Fibroblast of lung (primary cell): ENCODE data around the gene DUSP28. TPM values are rescaled to one million over a fixed set of nuclear protein-coding genes. Genes with fewer than 3 reads are reported as not detected.

Source experiments
- DNase-seq, 2 donors: peaks; one replicate each; pipeline versions ENCODE4 v3.0.0 to v3.0.0-alpha.2; 2010; ENCODE audit warnings: low read depth in 2 of 2
- H2AFZ ChIP-seq: 2 replicates; pipeline ENCODE4 v1.5.1; 2012; ENCODE audit warnings: low read length, control low read depth, inconsistent platforms
- H3K27ac ChIP-seq: 2 replicates; pipeline ENCODE4 v1.5.1; 2011; ENCODE audit warnings: low read length, control low read depth; ENCODE audit not compliant: insufficient read depth
- H3K27me3 ChIP-seq: 2 replicates; pipeline ENCODE4 v1.5.1; 2011; ENCODE audit warnings: mild to moderate bottlenecking, low read length; ENCODE audit not compliant: control insufficient read depth, insufficient read depth
- H3K36me3 ChIP-seq: 2 replicates; pipeline ENCODE4 v1.5.1; 2011; ENCODE audit warnings: low read length; ENCODE audit not compliant: control insufficient read depth, insufficient read depth
- H3K4me1 ChIP-seq: 2 replicates; pipeline ENCODE4 v1.5.1; 2011; ENCODE audit warnings: low read length; ENCODE audit not compliant: control insufficient read depth, insufficient read depth; ENCODE audit errors: extremely low read depth
- H3K4me2 ChIP-seq: 2 replicates; pipeline ENCODE4 v1.5.1; 2011; ENCODE audit warnings: low read length, control low read depth; ENCODE audit not compliant: insufficient read depth; ENCODE audit errors: extremely low read depth
- H3K4me3 ChIP-seq, 4 experiments: fragments of 200-600 bp in 1 of 4; sonication (generic) in 1 of 4; replicated peaks in 1 of 4; 2 replicates each; pipeline ENCODE4 v1.5.1; 2011 to 2016; ENCODE audit warnings: low read length in 4 of 4, low read depth in 3 of 4, mild to moderate bottlenecking in 3 of 4, control low read depth in 2 of 4, inconsistent platforms in 1 of 4, mixed read lengths in 1 of 4; ENCODE audit not compliant: insufficient read depth in 1 of 4; ENCODE audit errors: control extremely low read depth in 1 of 4
- H3K79me2 ChIP-seq: 2 replicates; pipeline ENCODE4 v1.5.1; 2012; ENCODE audit warnings: mild to moderate bottlenecking, low read length, inconsistent platforms; ENCODE audit not compliant: control insufficient read depth, insufficient read depth
- H3K9ac ChIP-seq: 2 replicates; pipeline ENCODE4 v1.5.1; 2011; ENCODE audit warnings: mild to moderate bottlenecking, low read length, control low read depth; ENCODE audit not compliant: insufficient read depth
- H3K9me3 ChIP-seq: 2 replicates; pipeline ENCODE4 v1.5.1; 2012; ENCODE audit warnings: low read depth, low read length; ENCODE audit not compliant: control insufficient read depth, insufficient read depth
- H4K20me1 ChIP-seq: 2 replicates; pipeline ENCODE4 v1.5.1; 2011; ENCODE audit warnings: low read length; ENCODE audit not compliant: control insufficient read depth, insufficient read depth; ENCODE audit errors: extremely low read depth
- EZH2 ChIP-seq: IDR thresholded peaks from 2 replicates; pipeline ENCODE4 v1.5.1; 2012; ENCODE audit warnings: low read length, control low read depth, mild to moderate bottlenecking; ENCODE audit errors: missing control alignments
- polyA plus RNA-seq, 2 donors: library from polyadenylated mRNA; depleted of rRNA in 1 of 2; stranded (reverse) in 1 of 2; unstranded in 1 of 2; fragments of >200 nt; gene quantifications; 2 replicates each; pipeline ENCODE4 v1.2.1, GENCODE V29; 2011 to 2012; ENCODE audit warnings: missing spikeins in 1 of 2
- total RNA-seq: library from RNA; depleted of rRNA; stranded (reverse); fragments of >200 nt; gene quantifications from 2 replicates; pipeline ENCODE4 v1.2.1, GENCODE V29; 2014
- TF ChIP-seq, protein P1 (sequence below), 2 donors: IDR thresholded peaks in 1 of 2; conservative IDR thresholded peaks in 1 of 2; 1 replicate in 1 of 2; 2 replicates in 1 of 2; pipeline ENCODE4 v1.5.1; 2011 to 2012; ENCODE audit warnings: low read length in 2 of 2, control low read depth in 1 of 2, inconsistent platforms in 1 of 2, low read depth in 1 of 2, mild to moderate bottlenecking in 1 of 2

The DUSP28 gene
- total and polyA plus RNA-seq, 2 donors (not counting 1 experiment from before 2014, with no cell fraction given), result 2.5 to 3.9 TPM

DNA sequence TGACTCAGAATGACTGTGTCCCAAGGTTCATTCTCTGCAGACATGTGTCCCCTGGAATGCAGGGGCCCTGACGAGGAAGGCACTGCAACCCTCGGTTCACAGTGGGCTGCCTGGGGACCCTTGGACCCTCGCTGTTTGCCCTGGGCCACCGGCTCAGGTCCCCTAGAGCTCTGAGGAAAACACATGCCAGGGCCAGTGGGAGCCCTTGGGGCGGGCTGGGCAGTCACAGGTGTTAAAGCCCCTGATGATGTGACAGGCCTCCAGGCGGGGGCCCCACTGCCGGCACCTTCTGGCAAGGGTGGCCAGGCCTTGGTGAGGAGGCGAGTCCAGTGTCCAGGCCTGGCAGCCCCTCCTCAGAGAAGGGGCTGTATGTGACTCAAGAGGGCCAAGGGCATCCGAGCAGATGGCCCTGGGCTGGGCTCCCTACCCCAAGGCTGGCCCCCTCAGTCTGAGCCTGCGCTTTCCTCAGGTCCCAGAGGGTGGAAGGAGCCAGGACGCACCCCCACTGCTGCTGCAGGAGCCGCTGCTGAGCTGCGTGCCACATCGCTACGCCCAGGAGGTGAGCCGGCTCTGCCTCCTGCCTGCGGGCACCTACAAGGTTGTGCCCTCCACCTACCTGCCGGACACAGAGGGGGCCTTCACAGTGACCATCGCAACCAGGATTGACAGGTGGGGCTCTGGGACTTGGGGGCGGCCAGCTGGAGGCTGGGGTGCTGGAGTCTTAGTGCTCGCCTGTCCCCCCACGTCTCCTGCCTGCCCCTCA lies 37.4 kb downstream of the DUSP28 start:
- H2AFZ ChIP-seq, result no peak overlapping the region

DNA sequence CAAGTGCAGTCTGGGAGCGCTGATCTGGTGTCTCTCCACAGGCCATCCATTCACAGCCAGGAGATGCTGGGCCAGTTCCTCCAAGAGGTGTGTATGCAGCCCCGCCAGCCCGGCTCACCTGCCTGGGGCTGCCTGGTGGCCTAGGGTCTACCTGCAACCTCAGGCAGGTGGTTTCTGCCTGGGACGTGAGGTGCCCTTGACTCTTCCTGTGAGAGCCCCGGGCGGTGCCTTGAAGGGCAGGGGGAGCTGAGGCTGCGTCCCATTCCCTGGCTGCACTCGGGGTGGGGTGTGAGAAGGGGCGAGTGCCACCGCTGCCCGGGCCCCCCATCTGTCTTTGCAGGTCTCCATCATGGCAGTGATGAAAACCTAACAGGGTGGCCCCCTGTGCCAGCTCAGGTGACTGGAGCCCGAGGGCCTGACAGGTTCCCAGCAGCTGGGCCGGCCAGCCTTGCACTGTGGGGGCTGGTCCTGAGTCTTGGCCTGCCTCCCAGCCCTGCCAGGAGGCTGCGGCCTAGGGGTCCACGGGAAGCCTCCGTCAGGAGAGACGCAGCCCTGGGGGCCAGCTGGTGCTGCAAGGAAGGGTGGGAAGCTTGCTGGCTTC lies 38.3 kb downstream of the DUSP28 start:
- H3K9me3 ChIP-seq, result no peaks in the 10 kb centered on the region
- no peaks in the 10 kb centered on the region for H3K27me3 ChIP-seq
- no peaks in the 10 kb centered on the region for H3K79me2 ChIP-seq
- H3K4me3 ChIP-seq, result no peak overlapping the region
- no peak for TF ChIP-seq EZH2
- TF ChIP-seq, protein P1, sequence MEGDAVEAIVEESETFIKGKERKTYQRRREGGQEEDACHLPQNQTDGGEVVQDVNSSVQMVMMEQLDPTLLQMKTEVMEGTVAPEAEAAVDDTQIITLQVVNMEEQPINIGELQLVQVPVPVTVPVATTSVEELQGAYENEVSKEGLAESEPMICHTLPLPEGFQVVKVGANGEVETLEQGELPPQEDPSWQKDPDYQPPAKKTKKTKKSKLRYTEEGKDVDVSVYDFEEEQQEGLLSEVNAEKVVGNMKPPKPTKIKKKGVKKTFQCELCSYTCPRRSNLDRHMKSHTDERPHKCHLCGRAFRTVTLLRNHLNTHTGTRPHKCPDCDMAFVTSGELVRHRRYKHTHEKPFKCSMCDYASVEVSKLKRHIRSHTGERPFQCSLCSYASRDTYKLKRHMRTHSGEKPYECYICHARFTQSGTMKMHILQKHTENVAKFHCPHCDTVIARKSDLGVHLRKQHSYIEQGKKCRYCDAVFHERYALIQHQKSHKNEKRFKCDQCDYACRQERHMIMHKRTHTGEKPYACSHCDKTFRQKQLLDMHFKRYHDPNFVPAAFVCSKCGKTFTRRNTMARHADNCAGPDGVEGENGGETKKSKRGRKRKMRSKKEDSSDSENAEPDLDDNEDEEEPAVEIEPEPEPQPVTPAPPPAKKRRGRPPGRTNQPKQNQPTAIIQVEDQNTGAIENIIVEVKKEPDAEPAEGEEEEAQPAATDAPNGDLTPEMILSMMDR (conservative IDR thresholded peaks at IDR 0.05 in 1 of 2, IDR thresholded peaks at IDR 0.05 in 1 of 2; ENCODE audit: low read depth in 1 of 2, low read length in 2 of 2), result no peak
- no peak for DNase-seq
- no peaks in the 10 kb centered on the region for H3K4me1 ChIP-seq
- no peaks in the 10 kb centered on the region for H4K20me1 ChIP-seq
- H3K36me3 ChIP-seq, result peaks cover 9% of the 10 kb centered on the region
- H3K4me2 ChIP-seq, result no peak overlapping the region
- H2AFZ ChIP-seq, result no peak overlapping the region
- no peak overlapping the region for H3K27ac ChIP-seq
- H3K9ac ChIP-seq, result no peak overlapping the region

More for the DNA sequence above, 37.4 kb downstream of the DUSP28 start:
- TF ChIP-seq EZH2, result no peak
- Histone ChIP-seq H3K4me2 (no peak overlapping the region), H3K79me2 (no peaks in the 10 kb centered on the region), H3K4me3 (no peak overlapping the region), H3K4me1 (no peaks in the 10 kb centered on the region), H3K9me3 (no peaks in the 10 kb centered on the region), H3K27me3 (no peaks in the 10 kb centered on the region), H3K36me3 (peaks cover 9% of the 10 kb centered on the region), H3K27ac (no peak overlapping the region), H4K20me1 (no peaks in the 10 kb centered on the region), H3K9ac (no peak overlapping the region)
- DNase-seq, result no peak

DNA sequence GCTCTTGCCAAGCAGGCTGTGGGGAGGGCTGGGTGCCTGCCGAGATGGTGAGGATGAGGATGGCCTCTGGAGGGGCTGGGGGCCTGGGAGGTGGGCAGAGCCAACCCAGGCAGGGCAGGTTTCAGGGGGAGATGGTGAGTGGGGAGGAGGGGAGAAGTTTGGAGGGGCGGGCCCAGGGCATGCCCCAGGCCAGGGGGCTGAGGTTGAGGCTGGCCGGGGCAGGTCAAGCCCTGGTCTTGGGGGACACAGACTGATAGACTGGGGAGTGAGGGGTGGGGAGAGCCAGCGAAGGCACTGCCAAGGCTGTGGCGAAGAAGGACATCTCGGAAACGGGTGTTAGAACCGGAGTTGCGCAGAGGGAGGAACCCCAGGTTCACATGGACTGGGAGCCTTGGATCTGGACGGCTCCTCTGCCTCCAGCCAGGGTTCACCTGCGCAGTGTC lies 39.0 kb downstream of the DUSP28 start:
- Histone ChIP-seq H3K27ac (no peak overlapping the region), H3K4me3 (no peak overlapping the region), H4K20me1 (no peaks in the 10 kb centered on the region), H3K36me3 (peaks cover 7% of the 10 kb centered on the region), H2AFZ (no peak overlapping the region), H3K79me2 (no peaks in the 10 kb centered on the region), H3K4me2 (no peak overlapping the region), H3K9ac (no peak overlapping the region), H3K27me3 (no peaks in the 10 kb centered on the region), H3K9me3 (no peaks in the 10 kb centered on the region), H3K4me1 (no peaks in the 10 kb centered on the region)
- DNase-seq, result no peak
- no peak for TF ChIP-seq EZH2
